K562 (cell line): ENCODE measurements around the gene TCFL5. TPM values are rescaled to one million over a fixed set of nuclear protein-coding genes. Genes with fewer than 3 reads are reported as not detected.
A peak's percentile ranks its signal among the peaks of the same experiment; 100 is the strongest.

Source experiments
- ATAC-seq: fragments of 200-7000 bp; cut with Tn5 transposase; 3 replicates; pipeline ENCODE4 v1.9.1; 2020; ENCODE audit warnings: moderate library complexity
- BruUV-seq: library from RNA; stranded (reverse); fragments of 400-500 nt; replicated peaks from 2 replicates; lab custom pipeline; 2021; lab: Mats Ljungman, UMichigan
- CTCF ChIA-PET: fragments of 300-600 bp; formaldehyde crosslinking; extraction: SDS; loops from one replicate; lab custom pipeline; 2021; ENCODE audit warnings: low intra/inter-chr PET ratio; lab: Yijun Ruan, JAX
- POLR2A ChIA-PET: fragments of 300-600, 350-650 bp; sonication (Branson Sonifier 250); formaldehyde crosslinking; extraction: SDS; loops from one replicate; lab custom pipeline; 2021; ENCODE audit warnings: antibody characterized with exemption, inconsistent platforms; lab: Yijun Ruan, JAX
- DNase-seq, 4 experiments: peaks; one replicate each; pipeline versions ENCODE4 v3.0.0 to v3.0.0-alpha.2; 2011 to 2018; ENCODE audit warnings: low spot score in 3 of 4, mixed read lengths in 3 of 4; ENCODE audit errors: extremely low read depth in 1 of 4
- FAIRE-seq: peaks from 2 replicates; lab custom pipeline; 2011; peaks lifted over from hg19 to GRCh38; lab: Jason Lieb, UNC
- H2AFZ ChIP-seq: 2 replicates; pipeline ENCODE4 v1.6.0; 2011; ENCODE audit warnings: low read depth, low read length, control low read depth, inconsistent platforms
- H3K27ac ChIP-seq: fragments of 200-600 bp; 3 replicates; pipeline ENCODE4 v1.8.0; 2011; ENCODE audit warnings: low read depth, mild to moderate bottlenecking, control low read depth, inconsistent platforms, low read length, moderate library complexity, mixed read lengths; ENCODE audit errors: extremely low read depth
- H3K27me3 ChIP-seq, 2 experiments: fragments of 300-600 bp in 1 of 2; 2 replicates in 1 of 2; 3 replicates in 1 of 2; pipeline versions ENCODE4 v1.6.0 to v1.8.0; 2011; ENCODE audit warnings: inconsistent platforms in 2 of 2, low read length in 2 of 2, mild to moderate bottlenecking in 1 of 2, mixed read lengths in 1 of 2, moderate library complexity in 1 of 2; ENCODE audit not compliant: control insufficient read depth in 2 of 2, insufficient read depth in 2 of 2
- H3K36me3 ChIP-seq: fragments of 300-600 bp; 3 replicates; pipeline ENCODE4 v1.8.0; 2011; ENCODE audit warnings: mild to moderate bottlenecking, low read length, inconsistent platforms; ENCODE audit not compliant: control insufficient read depth, insufficient read depth
- H3K4me1 ChIP-seq, 2 experiments: fragments of 200-600 bp in 1 of 2; replicated peaks in 1 of 2; 2 replicates in 1 of 2; 3 replicates in 1 of 2; pipeline versions ENCODE4 v1.5.1 to v1.8.0; 2011; ENCODE audit warnings: inconsistent platforms in 2 of 2, low read length in 2 of 2, mild to moderate bottlenecking in 1 of 2, mixed read lengths in 1 of 2, moderate library complexity in 1 of 2; ENCODE audit not compliant: control insufficient read depth in 2 of 2, insufficient read depth in 2 of 2
- H3K4me2 ChIP-seq: 2 replicates; pipeline ENCODE4 v1.6.1; 2011; ENCODE audit warnings: low read length, control low read depth, inconsistent platforms, mixed read lengths; ENCODE audit not compliant: insufficient read depth
- H3K4me3 ChIP-seq: fragments of 200-600 bp; sonication (generic), shearing (Covaris generic); 2 replicates; pipeline ENCODE4 v1.5.1; 2016; ENCODE audit warnings: control low read depth, inconsistent platforms
- H3K79me2 ChIP-seq: fragments of 200-600 bp; 3 replicates; pipeline ENCODE4 v1.8.0; 2011; ENCODE audit warnings: low read length, inconsistent platforms; ENCODE audit not compliant: control insufficient read depth, insufficient read depth
- H3K9ac ChIP-seq, 2 experiments: 2 replicates each; pipeline versions ENCODE4 v1.6.0 to v1.6.1; 2011; ENCODE audit warnings: low read depth in 2 of 2, low read length in 2 of 2, control low read depth in 1 of 2, inconsistent platforms in 1 of 2, mild to moderate bottlenecking in 1 of 2, mixed read lengths in 1 of 2; ENCODE audit not compliant: insufficient read depth in 1 of 2
- H3K9me1 ChIP-seq: one replicate; pipeline ENCODE4 v1.6.0; 2011; ENCODE audit warnings: inconsistent platforms, mild to moderate bottlenecking, low read length, moderate library complexity; ENCODE audit not compliant: control insufficient read depth, insufficient read depth
- H3K9me3 ChIP-seq: replicated peaks from 2 replicates; pipeline ENCODE4 v1.5.1; 2011; ENCODE audit warnings: low read depth, low read length, inconsistent platforms; ENCODE audit not compliant: control insufficient read depth, insufficient read depth
- H4K20me1 ChIP-seq: replicated peaks from 2 replicates; pipeline ENCODE4 v1.6.1; 2011; ENCODE audit warnings: low read length, inconsistent platforms, mixed read lengths; ENCODE audit not compliant: control insufficient read depth, insufficient read depth
- NCOR1 ChIP-seq: fragments of 450-650 bp; IDR thresholded peaks from 2 replicates; pipeline ENCODE4 v1.6.1; 2016; ENCODE audit warnings: mild to moderate bottlenecking, moderate library complexity
- RFX1 ChIP-seq: fragments of 450-650 bp; IDR thresholded peaks from 2 replicates; pipeline ENCODE4 v1.6.1; 2016; ENCODE audit warnings: mild to moderate bottlenecking, moderate library complexity
- SMC3 ChIP-seq: conservative IDR thresholded peaks from 2 replicates; pipeline ENCODE4 v1.6.1; 2011; ENCODE audit warnings: low read depth, low read length, improper control_type of control experiment; ENCODE audit not compliant: insufficient read depth
- ZNF766 ChIP-seq: fragments of 200-800 bp; sonication (Bioruptor generic); conservative IDR thresholded peaks from 2 replicates; pipeline ENCODE4 v1.6.1; 2016; ENCODE audit warnings: missing genetic modification characterization, missing compliant biosample characterization
- WGBS: fragments of 100-300 bp; shearing (Covaris generic); methylation state at CpG from one replicate; pipeline ENCODE4 v1.1.6; 2016; ENCODE audit warnings: low coverage, mixed read lengths; ENCODE audit not compliant: insufficient coverage; ENCODE audit errors: missing lambda C conversion rate; 5-methylcytosine and 5-hydroxymethylcytosine counted together
- in situ Hi-C: fragments of 300-500 bp; cut with MboI; formaldehyde crosslinking; loops from 4 replicates; pipeline ENCODE4 v1.15.0; 2018; ENCODE audit warnings: inconsistent platforms, mixed read lengths
- intact Hi-C: fragments of 100-400 bp; cut with micrococcal nuclease; formaldehyde crosslinking; loops from 2 replicates; pipeline ENCODE4 v1.14.2; 2022
- polyA plus RNA-seq, 8 experiments: library from polyadenylated mRNA; depleted of rRNA in 4 of 8; stranded (reverse) in 5 of 8; unstranded in 3 of 8; fragments of >200 nt; fragmentation: Nextera tagmentation in 2 of 8; fragmentation: Illumina TruSeq in 1 of 8; extraction: Ambion mirVana in 2 of 8; extraction: Trizol in 1 of 8; gene quantifications; 2 replicates each; pipeline versions ENCODE4 v1.2.1 to v1.2.3, GENCODE V29; 2011 to 2014; ENCODE audit warnings: inconsistent platforms in 1 of 8, missing spikeins in 1 of 8
- total RNA-seq, 7 experiments: library from RNA; depleted of rRNA in 6 of 7; stranded (reverse); fragments of >200 nt in 6 of 7; fragmentation: Illumina TruSeq in 2 of 7; extraction: Trizol in 2 of 7; gene quantifications; 2 replicates each; pipeline versions ENCODE4 v1.2.1 to v1.2.3, GENCODE V29; 2011 to 2021; ENCODE audit warnings: low replicate concordance in 1 of 7
- TF ChIP-seq, protein P1 (sequence below): fragments of 450-650 bp; IDR thresholded peaks from 2 replicates; pipeline ENCODE4 v1.6.1; 2017; ENCODE audit warnings: mild to moderate bottlenecking, moderate library complexity
- TF ChIP-seq, protein P2 (sequence below): fragments of 250-450 bp; sonication (Bioruptor Pico); IDR thresholded peaks from 2 replicates; pipeline ENCODE4 v1.8.0; 2022; ENCODE audit warnings: moderate library complexity, mild to moderate bottlenecking, inconsistent platforms

The TCFL5 gene
- total and polyA plus RNA-seq, 9 of the 15 experiments (the other 6 are each of a cell fraction or from before 2014, with no cell fraction given) = 1.00 to 12.6 (median 9.1) TPM

GRCh38 chr20:62894261-62894660 lies 32.6 kb upstream of the TCFL5 start:
- Histone ChIP-seq H3K9ac (no peak overlapping the region), H3K36me3 (peaks cover 84% of the 10 kb centered on the region), H4K20me1 (no peaks in the 10 kb centered on the region), H3K79me2 (0 out of 3 replicates have a peak, but pooled peaks cover 2% of the 10 kb centered on the region), H3K4me3 (no peak overlapping the region), H2AFZ (no peak overlapping the region), H3K4me2 (no peak overlapping the region), H3K27me3 (no peaks in the 10 kb centered on the region), H3K4me1 (0 out of 5 replicates have a peak, but pooled peaks cover 0 to 3% of the 10 kb centered on the region in 2 experiments), H3K27ac (no peak overlapping the region), H3K9me3 (no peaks in the 10 kb centered on the region), H3K9me1 (no peaks in the 10 kb centered on the region)
- DNase-seq (no peak), ATAC-seq (no peak), FAIRE-seq (peak; percentile 26)
- no peak for TF ChIP-seq SMC3
- no peak for TF ChIP-seq ZNF766
- TF ChIP-seq, protein P1, sequence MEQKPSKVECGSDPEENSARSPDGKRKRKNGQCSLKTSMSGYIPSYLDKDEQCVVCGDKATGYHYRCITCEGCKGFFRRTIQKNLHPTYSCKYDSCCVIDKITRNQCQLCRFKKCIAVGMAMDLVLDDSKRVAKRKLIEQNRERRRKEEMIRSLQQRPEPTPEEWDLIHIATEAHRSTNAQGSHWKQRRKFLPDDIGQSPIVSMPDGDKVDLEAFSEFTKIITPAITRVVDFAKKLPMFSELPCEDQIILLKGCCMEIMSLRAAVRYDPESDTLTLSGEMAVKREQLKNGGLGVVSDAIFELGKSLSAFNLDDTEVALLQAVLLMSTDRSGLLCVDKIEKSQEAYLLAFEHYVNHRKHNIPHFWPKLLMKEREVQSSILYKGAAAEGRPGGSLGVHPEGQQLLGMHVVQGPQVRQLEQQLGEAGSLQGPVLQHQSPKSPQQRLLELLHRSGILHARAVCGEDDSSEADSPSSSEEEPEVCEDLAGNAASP = no peak
- no peak for TF ChIP-seq NCOR1
- no peak for TF ChIP-seq RFX1
- TF ChIP-seq, protein P2, sequence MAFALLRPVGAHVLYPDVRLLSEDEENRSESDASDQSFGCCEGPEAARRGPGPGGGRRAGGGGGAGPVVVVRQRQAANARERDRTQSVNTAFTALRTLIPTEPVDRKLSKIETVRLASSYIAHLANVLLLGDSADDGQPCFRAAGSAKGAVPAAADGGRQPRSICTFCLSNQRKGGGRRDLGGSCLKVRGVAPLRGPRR = no peak
- in situ Hi-C loops (no loop called here), intact Hi-C loops (no loop called here)
- CTCF ChIA-PET = no interaction called here
- no TSS peak for BruUV-seq
- POLR2A ChIA-PET = interaction anchor here (0.6 to 1.6 kb wide), 5 partner anchors 9 to 252 kb away, joined by 3 to 9 read pairs (median 4); partner anchors contain the start of gene SLCO4A1
- 88% methylated on average over 14 of the region's 14 CpGs for WGBS
